ENCODE data around the gene AXIN1.

The AXIN1 gene

GRCh38 chr16:352547-353403 lies at the start of gene AXIN1:
AXIN1 (minus strand) TSS chr16:352723; CDS start chr16:347025, 5,698 bp downstream.
- TF ChIP-seq EGR1 (IDR thresholded peaks at IDR 0.05) (peak; percentile 43; the same call in 1 of the 2 replicates), TEAD4 (IDR thresholded peaks at IDR 0.05) (no peak), CREB1 (IDR thresholded peaks at IDR 0.05; ENCODE audit: low read depth) (no peak), REST (IDR thresholded peaks at IDR 0.05; ENCODE audit: low read depth) (no peak), MAX (IDR thresholded peaks at IDR 0.05) (peak; percentile 60), USF1 (IDR thresholded peaks at IDR 0.05) (0 out of 2 replicates have a peak, but pooled peaks have one; percentile 7), RAD21 (IDR thresholded peaks at IDR 0.05; ENCODE audit: low read depth) (peak; percentile 49; the same call in 1 of the 2 replicates), EP300 (IDR thresholded peaks at IDR 0.05; ENCODE audit: borderline replicate concordance) (no peak), TCF12 (IDR thresholded peaks at IDR 0.05; ENCODE audit: low read depth) (0 out of 2 replicates have a peak, but pooled peaks have one; percentile 17), YY1 (IDR thresholded peaks at IDR 0.05; ENCODE audit: low read depth) (peak; percentile 76), TAF1 (IDR thresholded peaks at IDR 0.05; ENCODE audit: low read depth) (peak; percentile 54; the same call in 1 of the 2 replicates)

- TF ChIP-seq YY1 (IDR thresholded peaks at IDR 0.05; ENCODE audit: low read depth): 0 out of 2 replicates have a peak, but pooled peaks have one; percentile 56
- no peak for TF ChIP-seq TEAD4 (IDR thresholded peaks at IDR 0.05)
- TF ChIP-seq CEBPB (IDR thresholded peaks at IDR 0.05): no peak
- no peak for TF ChIP-seq EP300 (IDR thresholded peaks at IDR 0.05; ENCODE audit: borderline replicate concordance)
- peak; percentile 69 for TF ChIP-seq USF1 (IDR thresholded peaks at IDR 0.05)
- 0 out of 2 replicates have a peak, but pooled peaks have one; percentile 21 for TF ChIP-seq TCF12 (IDR thresholded peaks at IDR 0.05; ENCODE audit: low read depth)
- no peak for TF ChIP-seq NFIC (IDR thresholded peaks at IDR 0.05)
- TF ChIP-seq MAX (IDR thresholded peaks at IDR 0.05): peak; percentile 85
- no peak for TF ChIP-seq EGR1 (IDR thresholded peaks at IDR 0.05)
- no peak for TF ChIP-seq CREB1 (IDR thresholded peaks at IDR 0.05; ENCODE audit: low read depth)
- peak; percentile 9; the same call in 1 of the 2 replicates for TF ChIP-seq ZBTB7A (IDR thresholded peaks at IDR 0.05; ENCODE audit: low read depth)
- TF ChIP-seq RAD21 (IDR thresholded peaks at IDR 0.05; ENCODE audit: low read depth): peak; percentile 19; the same call in 1 of the 2 replicates
- no peak for TF ChIP-seq FOXM1 (IDR thresholded peaks at IDR 0.05; ENCODE audit: borderline replicate concordance, low read depth)
- peak; percentile 39 for TF ChIP-seq TAF1 (IDR thresholded peaks at IDR 0.05; ENCODE audit: low read depth)
- no peak for TF ChIP-seq REST (IDR thresholded peaks at IDR 0.05; ENCODE audit: low read depth)
These were observed 49.2 kb upstream of the AXIN1 start, which contains the start of gene DECR2 for GRCh38 chr16:401468-402348. DECR2 (plus strand) TSS chr16:401885; CDS start chr16:401964, 79 bp downstream.

- TF ChIP-seq CREB1 (IDR thresholded peaks at IDR 0.05; ENCODE audit: low read depth): no peak
- TF ChIP-seq ZBTB7A (IDR thresholded peaks at IDR 0.05; ENCODE audit: low read depth): no peak
- TF ChIP-seq NFIC (IDR thresholded peaks at IDR 0.05): no peak
- no peak for TF ChIP-seq USF1 (IDR thresholded peaks at IDR 0.05)
- TF ChIP-seq CEBPB (IDR thresholded peaks at IDR 0.05): no peak
- TF ChIP-seq EGR1 (IDR thresholded peaks at IDR 0.05): no peak
- no peak for TF ChIP-seq REST (IDR thresholded peaks at IDR 0.05; ENCODE audit: low read depth)
- TF ChIP-seq RAD21 (IDR thresholded peaks at IDR 0.05; ENCODE audit: low read depth): no peak
- no peak for TF ChIP-seq TEAD4 (IDR thresholded peaks at IDR 0.05)
- TF ChIP-seq TCF12 (IDR thresholded peaks at IDR 0.05; ENCODE audit: low read depth): no peak
- TF ChIP-seq YY1 (IDR thresholded peaks at IDR 0.05; ENCODE audit: low read depth): no peak
- no peak for TF ChIP-seq MAX (IDR thresholded peaks at IDR 0.05)
- TF ChIP-seq FOXM1 (IDR thresholded peaks at IDR 0.05; ENCODE audit: borderline replicate concordance, low read depth): no peak
- no peak for TF ChIP-seq TAF1 (IDR thresholded peaks at IDR 0.05; ENCODE audit: low read depth)
- TF ChIP-seq EP300 (IDR thresholded peaks at IDR 0.05; ENCODE audit: borderline replicate concordance): no peak
These were observed 47.6 kb upstream of the AXIN1 start for GRCh38 chr16:400061-400591.

All from Ishikawa (cell line).